ENCODE data around the gene CLCN6.

DNA sequence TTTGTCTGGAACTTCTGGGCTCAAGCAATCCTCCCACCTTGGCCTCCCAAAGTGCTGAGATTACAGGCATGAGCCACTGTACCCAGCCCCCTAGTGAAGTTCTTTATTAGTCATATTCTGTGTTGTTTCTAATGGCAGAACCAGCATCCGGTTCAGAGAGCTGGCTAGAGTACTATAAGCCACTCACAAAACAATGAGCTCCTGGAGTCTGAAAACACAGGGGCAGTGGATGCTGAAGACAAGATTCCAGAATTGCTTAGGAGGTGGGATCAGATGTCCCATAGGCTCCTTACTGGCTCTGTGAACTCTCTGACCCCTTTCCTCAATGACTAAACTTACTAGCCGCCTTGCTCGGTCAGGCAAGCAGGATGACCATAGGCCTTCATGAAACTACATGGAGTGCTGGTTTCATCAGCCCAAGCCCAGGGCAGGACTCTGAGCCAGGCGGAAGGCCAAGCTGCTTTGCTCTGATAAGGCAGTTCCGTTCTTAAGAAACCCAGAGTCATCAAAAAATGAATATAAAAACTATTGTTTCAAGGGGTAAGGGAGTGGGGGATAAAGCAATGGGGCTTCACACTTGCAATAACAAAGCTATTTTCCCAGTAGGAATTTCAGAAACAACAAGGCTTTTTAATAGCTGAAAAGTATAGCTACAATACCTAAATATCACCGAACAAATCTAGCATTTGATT is 8.3 kb upstream of the CLCN6 start:
- TF ChIP-seq, protein P1, sequence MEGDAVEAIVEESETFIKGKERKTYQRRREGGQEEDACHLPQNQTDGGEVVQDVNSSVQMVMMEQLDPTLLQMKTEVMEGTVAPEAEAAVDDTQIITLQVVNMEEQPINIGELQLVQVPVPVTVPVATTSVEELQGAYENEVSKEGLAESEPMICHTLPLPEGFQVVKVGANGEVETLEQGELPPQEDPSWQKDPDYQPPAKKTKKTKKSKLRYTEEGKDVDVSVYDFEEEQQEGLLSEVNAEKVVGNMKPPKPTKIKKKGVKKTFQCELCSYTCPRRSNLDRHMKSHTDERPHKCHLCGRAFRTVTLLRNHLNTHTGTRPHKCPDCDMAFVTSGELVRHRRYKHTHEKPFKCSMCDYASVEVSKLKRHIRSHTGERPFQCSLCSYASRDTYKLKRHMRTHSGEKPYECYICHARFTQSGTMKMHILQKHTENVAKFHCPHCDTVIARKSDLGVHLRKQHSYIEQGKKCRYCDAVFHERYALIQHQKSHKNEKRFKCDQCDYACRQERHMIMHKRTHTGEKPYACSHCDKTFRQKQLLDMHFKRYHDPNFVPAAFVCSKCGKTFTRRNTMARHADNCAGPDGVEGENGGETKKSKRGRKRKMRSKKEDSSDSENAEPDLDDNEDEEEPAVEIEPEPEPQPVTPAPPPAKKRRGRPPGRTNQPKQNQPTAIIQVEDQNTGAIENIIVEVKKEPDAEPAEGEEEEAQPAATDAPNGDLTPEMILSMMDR (IDR thresholded peaks at IDR 0.05): no peak
- no peak for TF ChIP-seq POLR2A (IDR thresholded peaks at IDR 0.05)
